GM19438 (cell line): ENCODE measurements around the gene TTYH3.
"Not testable (repeated sequence)": the region's sequence is repeated elsewhere in the genome, so short reads cannot be mapped to it uniquely, and the experiment has no call there.

ENCODE experiments used
- ATAC-seq: cut with Tn5 transposase; IDR thresholded peaks from one replicate; pipeline ENCODE4 v1.9.1; 2021; ENCODE audit warnings: low read depth; ENCODE audit not compliant: unreplicated experiment

Gene TTYH3

DNA sequence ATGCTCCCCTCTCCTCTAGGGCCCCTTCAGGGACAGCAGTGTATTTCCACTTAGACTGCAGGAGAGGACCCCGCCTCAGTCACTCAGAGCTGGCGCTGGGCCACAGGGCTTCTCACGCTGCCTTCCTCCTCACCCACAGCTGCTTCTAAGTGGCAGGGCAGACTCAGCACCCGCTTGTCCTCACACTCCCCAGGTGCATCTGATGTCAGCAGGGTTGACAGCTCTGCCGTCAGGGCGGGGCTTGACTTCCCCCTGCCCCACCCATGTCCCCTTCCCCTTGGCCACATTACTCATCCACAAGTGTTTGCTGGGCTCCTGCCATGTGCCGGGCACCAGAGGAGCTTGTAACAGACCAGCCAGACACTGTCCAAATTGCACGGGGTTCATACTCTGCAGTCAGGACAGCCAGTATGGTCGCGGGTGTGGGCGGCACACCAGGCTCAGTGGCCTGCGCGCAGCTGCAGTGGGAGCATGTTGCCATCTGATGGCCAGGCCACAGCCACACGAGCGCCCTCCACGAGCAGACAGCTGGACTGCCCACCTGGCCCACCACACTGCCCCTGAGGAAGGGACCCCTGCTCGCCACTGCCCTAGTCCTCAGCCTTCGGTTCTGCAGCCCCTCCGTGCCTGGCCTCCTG lies 29.3 kb upstream of the TTYH3 start:
- no peak for ATAC-seq

DNA sequence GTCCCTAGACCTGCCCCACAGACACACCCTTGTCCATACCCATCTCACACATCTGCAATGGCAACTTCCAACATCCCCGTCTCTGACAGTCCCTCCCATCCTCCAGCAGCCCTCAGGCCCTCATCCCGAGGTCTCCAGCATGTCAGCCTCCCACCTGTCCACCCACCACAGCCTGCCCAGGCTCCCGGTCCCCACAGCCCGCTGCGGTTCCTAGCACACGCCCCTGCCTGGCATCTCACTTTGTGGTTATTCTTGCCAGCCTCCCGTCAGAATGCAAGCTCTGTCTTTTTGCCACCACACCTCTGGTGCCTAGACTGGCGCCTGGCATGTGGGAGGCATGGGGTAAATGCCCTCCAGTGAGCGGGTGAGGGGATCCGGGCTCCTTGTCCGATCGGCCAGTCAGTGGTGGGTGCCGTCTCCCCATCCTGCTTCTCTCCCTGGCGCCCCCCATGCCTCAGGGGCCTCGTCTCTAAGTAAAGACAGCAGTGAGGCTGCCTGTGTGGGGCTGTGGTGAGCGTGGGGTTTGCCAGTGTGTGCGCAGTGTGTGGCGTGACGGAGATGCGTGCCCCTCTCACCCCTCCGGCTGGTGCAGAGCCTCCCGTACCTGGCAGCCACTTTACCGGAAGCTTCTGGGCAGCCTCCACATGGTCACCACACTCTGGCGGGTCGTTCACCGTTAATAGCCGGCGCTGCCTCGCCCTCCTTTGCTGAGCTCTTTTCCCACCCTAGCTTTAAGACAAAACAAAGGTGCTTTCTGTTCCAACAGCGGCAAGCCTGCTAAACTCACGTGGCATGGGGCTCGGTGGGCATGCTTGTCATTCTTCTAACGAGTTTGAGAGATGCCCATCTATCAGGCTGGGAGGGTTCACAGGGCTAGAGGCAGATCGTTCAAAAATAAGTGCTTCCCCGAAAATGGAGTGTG lies 28.5 kb upstream of the TTYH3 start:
- no peak for ATAC-seq

- no peak for ATAC-seq
Observed at GRCh38 chr7:2604608-2605174, 27.1 kb upstream of the TTYH3 start.

DNA sequence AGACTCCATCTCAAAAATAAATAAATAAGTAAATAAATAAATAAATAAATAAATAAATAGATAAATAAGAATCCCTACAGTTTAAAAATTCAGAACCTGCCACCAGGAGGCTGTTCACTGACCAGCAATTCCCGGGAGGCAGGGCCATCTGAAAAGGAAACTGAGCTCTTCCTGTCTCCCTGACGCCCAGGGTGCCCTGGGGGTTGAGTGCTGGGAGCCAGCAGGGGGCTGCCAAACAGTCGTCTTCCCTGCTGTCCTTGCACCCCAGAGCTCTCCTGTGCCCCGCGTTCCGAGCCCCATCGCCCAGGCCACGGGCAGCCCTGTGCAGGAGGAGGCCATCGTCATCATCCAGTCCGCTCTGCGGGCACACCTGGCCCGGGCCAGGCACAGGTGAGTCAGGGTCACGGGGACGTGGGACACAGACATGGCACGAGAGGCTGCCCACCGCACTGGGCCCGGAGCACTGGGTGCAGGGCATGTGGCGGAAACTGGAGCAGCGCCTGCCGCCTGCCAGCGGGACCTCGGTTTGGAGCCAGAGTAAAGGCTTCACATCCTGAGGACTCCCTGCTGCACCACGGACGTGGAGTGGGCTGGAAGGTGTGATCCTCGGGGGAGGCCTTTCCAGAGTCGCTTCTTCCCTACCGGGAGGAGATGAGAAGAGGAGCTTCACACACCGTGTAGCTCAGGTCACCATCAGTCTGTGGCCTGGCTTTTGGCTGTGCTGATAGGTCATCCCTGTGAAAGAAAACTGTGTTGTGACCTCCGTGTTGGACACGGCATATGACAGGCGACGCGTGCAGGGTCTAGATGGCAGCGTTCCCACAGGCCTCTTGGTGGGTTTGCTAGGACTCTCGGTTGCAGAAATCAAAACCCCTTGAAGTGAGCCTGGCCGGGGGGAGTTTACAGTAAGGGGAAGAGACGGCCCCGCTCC lies 25.9 kb upstream of the TTYH3 start:
- no peak for ATAC-seq

DNA sequence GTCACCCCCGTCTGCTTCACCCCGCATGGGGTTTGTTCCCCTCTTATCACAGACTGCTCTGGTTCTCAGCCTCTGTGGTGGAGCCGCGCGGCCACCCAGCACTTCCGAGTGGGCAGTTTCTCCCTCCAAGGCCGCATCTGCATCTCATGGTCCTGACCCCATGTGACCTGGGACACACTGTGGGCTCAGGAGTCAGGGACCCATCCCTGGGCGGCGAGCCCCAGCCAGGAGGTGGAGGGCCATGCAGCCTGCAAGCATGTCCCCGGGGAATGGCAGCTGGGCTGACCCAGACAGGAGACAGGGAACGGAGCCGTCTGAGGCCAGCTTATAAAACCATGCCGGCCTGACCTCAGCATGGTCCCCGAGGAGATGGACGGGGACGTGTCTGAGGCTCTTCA lies 25.2 kb upstream of the TTYH3 start:
- ATAC-seq: no peak

- ATAC-seq: no peak
Observed at GRCh38 chr7:2607122-2607922, 24.5 kb upstream of the TTYH3 start.

GRCh38 chr7:2607923-2608904 lies 23.6 kb upstream of the TTYH3 start:
- ATAC-seq: no peak

GRCh38 chr7:2608921-2609411 lies 22.8 kb upstream of the TTYH3 start:
- ATAC-seq: no peak

DNA sequence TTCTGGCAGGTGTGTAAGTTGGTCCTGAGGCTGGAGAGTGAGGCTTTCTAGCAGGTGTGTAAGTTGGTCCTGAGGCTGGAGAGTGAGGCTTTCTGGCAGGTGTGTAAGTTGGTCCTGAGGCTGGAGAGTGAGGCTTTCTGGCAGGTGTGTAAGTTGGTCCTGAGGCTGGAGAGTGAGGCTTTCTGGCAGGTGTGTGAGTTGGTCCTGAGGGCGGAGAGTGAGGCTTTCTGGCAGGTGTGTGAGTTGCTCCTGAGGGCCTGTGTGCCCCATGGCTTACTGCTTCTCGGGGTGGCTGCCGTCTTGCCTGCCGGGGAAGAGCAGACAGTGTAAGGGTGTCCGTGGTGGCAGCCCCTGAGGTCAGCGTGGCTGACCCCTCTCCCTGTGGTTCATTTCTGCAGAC lies 22.1 kb upstream of the TTYH3 start:
- not testable (repeated sequence) for ATAC-seq

- ATAC-seq: no peak
Observed at GRCh38 chr7:2610466-2610865, 21.3 kb upstream of the TTYH3 start.

DNA sequence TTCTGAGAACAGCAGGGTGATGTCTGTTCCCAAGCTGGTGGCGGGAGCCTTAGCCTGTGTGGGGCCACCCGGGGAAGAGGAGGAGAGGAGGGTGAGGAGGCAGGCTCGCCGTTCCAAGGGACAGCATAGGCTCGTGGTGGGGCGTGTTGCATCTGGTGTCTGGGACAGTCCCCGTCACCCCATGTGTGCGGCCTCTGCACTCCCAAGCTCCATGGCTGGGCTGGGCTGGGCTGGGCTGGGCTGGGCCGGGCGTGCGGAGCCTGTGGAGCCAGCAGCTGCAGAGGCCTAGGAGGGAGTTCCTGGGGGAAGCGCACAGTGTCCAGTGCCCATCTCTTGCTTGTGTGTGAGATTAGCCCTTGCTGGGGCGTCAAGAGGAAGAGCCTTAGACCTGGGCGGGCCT lies 20.9 kb upstream of the TTYH3 start:
- no peak for ATAC-seq

DNA sequence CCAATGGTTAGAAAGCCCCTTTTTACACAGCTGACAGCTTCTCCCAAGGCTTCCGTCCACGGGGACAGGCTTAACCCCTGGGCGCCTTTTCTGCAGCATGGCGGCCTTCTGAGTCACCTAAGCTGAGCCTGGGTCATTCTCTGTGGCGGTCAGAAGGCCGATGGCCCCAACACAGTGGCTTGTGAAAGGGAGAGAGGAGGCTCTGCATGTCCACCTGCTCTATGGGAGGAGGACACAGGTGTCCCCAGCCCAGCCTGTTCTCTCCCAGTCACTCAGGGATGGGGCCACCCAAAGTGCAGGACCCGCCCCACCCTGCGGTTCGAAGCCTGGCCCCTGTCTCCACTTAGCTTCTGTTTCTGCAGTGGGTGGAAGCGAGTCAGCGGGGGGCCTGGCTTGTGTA lies 20.4 kb upstream of the TTYH3 start:
- ATAC-seq: no peak

DNA sequence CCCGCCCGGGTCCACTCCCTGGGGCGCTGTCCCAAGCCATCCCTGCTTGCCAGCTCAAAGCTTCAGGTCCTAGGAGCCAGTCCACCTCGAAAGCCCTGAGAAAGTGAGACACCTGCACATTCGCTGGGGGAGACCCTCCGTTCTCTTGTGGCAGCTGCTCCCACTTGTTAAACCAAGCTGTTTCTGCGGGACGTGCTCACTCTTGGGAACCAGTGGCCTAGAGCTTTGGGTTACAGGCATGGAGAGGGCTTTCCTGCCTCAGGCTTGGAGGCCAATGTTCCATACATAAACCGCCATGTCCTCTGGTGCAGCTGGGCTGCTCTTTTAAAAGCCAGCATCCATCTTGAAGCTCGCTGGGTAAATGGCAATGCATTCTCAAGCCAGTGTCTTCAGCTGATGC lies 19.9 kb upstream of the TTYH3 start:
- no peak for ATAC-seq

DNA sequence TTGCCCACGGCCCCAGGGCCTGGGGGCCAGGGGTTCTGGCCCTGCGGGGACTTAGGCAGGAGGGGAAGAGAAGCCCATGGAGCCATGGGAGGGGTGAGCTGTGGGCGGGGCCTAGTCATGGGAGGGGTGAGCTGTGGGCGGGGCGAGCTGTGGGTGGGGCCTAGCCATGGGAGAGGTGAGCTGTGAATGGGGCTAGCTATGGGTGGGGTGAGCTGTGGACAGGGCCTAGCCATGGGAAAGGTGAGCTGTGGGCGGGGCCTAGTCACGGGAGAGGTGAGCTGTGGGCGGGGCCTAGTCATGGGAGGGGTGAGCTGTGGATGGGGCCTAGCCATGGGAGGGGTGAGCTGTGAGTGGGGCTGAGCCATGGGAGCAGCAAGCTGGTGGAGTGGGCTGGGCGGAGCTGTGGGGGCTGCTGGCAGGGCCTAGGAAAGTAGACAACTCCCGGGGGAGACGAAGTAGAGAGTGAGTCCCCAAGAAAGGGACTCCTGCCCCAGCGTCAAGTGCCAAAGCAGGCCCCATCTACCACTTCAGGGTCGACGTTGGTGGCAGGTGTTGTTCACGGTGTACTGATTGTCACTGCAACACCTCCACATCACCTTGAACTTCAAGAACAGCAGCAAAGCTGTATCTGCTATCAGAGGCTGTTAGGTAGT lies 19.2 kb upstream of the TTYH3 start:
- no peak for ATAC-seq

DNA sequence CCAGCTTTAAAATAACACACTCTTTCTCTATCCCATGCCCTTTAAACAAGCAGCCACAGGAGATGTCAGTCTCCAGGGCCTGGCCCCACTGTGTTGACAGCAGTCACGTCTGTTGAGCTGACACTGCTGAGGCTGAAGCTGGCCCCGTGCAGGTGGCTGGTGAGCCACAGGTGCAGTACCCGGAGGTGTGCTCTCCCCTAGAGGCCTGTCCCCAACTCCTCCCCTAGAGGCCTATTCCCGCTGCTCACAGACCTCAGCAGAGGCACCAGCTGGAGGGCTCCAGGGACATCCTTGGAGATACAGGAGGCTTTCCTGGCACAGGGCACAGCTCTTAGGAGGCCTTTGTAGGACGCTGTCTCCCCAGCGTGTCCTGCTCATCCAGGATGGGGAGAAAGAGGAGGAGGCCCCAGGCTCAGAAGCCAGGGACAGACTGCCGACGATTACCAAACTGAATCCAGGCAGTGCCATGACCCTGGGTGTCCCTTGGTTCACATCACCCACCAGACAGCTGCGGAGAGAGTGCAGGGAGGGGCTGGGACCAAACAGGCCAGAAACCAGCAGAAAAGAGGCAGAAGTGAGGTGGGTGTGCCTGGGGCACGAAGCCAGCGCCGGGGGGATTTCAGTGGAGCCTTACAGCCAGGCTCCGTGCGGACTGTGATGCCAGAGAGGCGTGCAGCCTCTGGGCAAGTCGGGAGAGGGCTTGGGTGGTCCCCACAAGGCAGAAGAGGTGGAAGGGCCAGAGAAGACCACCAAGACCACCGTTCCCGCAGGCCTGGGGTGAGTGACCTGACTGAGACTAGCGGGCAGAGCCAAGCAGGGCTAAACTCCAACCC lies 18.5 kb upstream of the TTYH3 start:
- no peak for ATAC-seq

DNA sequence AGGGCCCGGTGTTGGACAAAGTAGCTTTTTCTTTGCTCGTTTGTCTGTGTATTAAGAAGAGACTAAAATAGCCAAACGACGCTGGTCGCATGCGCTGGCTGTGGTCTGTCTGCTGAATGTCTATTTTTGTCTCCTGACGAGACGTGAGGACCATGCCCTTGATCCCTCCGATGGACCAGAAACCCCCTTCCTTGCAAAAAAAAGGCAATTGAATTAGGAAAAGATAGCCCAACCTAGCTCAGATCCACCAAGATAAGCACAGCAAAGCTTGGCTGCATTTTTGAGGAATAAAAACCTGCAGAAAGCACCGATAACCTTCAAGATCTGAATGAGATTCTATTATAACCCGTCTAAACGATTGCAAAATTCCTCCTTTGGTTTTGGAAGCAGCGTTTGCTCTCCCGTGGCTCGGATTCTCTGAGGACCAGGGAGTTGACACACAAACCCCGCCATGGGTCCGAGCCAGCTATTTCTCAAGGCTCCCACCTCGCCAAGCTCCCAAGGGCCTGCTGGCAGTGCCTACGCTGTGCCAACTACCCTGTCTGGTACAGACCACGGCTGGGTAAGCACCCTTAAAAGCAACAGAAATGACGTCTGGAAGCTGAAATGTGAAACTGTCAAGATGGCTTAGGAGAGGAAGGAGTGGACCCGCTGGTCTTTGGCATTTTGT lies 17.7 kb upstream of the TTYH3 start:
- ATAC-seq: no peak
